ENCODE data around the gene COL10A1. TPM values are rescaled to one million over a fixed set of nuclear protein-coding genes. Genes with fewer than 3 reads are reported as not detected.

Gene COL10A1
- polyA plus RNA-seq, 1 donor (not counting 4 experiments of a cell fraction or from before 2014, with no cell fraction given): not detected

GRCh38 chr6:116104636-116105035 is 21.3 kb downstream of the COL10A1 start:
- peaks cover 15% of the 10 kb centered on the region for H3K79me2 ChIP-seq (ENCODE audit: control insufficient read depth, insufficient read depth, low read length)
- no peaks in the 10 kb centered on the region for H4K20me1 ChIP-seq (ENCODE audit: control insufficient read depth, extremely low read depth, insufficient read depth, low read length)
- no peak overlapping the region for H3K9ac ChIP-seq (ENCODE audit: control insufficient read depth, extremely low read depth, insufficient read depth, low read length)
- no peak for FAIRE-seq
- H3K27ac ChIP-seq (ENCODE audit: control insufficient read depth, insufficient read depth, low read length): no peak overlapping the region
- H3K9me3 ChIP-seq (ENCODE audit: control insufficient read depth, low read depth, low read length): no peaks in the 10 kb centered on the region
- DNase-seq (ENCODE audit: low read depth, low spot score): no peak
- TF ChIP-seq CTCF (optimal IDR thresholded peaks at IDR 0.05 in 1 of 3, IDR thresholded peaks at IDR 0.05 in 1 of 3, conservative IDR thresholded peaks at IDR 0.05 in 1 of 3; ENCODE audit: extremely low read depth in 1 of 3, insufficient read depth in 2 of 3, low read length in 3 of 3) (no peak), EZH2 (IDR thresholded peaks at IDR 0.05; ENCODE audit: low read length) (no peak)
- H3K4me2 ChIP-seq (ENCODE audit: control insufficient read depth, extremely low read depth, insufficient read depth, low read depth, low read length): no peak overlapping the region
- no peak overlapping the region for H2AFZ ChIP-seq (ENCODE audit: control insufficient read depth, low read length)
- dilution Hi-C loops (cut with MboI; ENCODE audit: extremely low pct_ligation_motif_present, low sequenced_read_pairs): no loop called here
- H3K4me1 ChIP-seq (ENCODE audit: control insufficient read depth, extremely low read depth, insufficient read depth, low read length): peaks cover 11% of the 10 kb centered on the region
- no peaks in the 10 kb centered on the region for H3K9me1 ChIP-seq (ENCODE audit: control insufficient read depth, extremely low read depth, insufficient read depth, low read length)
- no peak overlapping the region for H3K4me3 ChIP-seq (ENCODE audit: control insufficient read depth in 2 of 3, extremely low read depth in 1 of 3, insufficient read depth in 2 of 3, low read depth in 1 of 3, low read length in 3 of 3)
- no peaks in the 10 kb centered on the region for H3K27me3 ChIP-seq (ENCODE audit: control insufficient read depth, extremely low read depth, insufficient read depth, low read length)
- peaks cover 0 to 4% of the 10 kb centered on the region in 2 experiments for H3K36me3 ChIP-seq (ENCODE audit: control insufficient read depth in 2 of 2, extremely low read depth in 1 of 2, insufficient read depth in 2 of 2, low read length in 2 of 2)

- no peaks in the 10 kb centered on the region for H3K27me3 ChIP-seq (ENCODE audit: control insufficient read depth, extremely low read depth, insufficient read depth, low read length)
- peaks cover 11% of the 10 kb centered on the region for H3K4me1 ChIP-seq (ENCODE audit: control insufficient read depth, extremely low read depth, insufficient read depth, low read length)
- no peak for DNase-seq (ENCODE audit: low read depth, low spot score)
- FAIRE-seq: no peak
- no peak overlapping the region for H3K4me3 ChIP-seq (ENCODE audit: control insufficient read depth in 2 of 3, extremely low read depth in 1 of 3, insufficient read depth in 2 of 3, low read depth in 1 of 3, low read length in 3 of 3)
- peaks cover 15% of the 10 kb centered on the region for H3K79me2 ChIP-seq (ENCODE audit: control insufficient read depth, insufficient read depth, low read length)
- no peak overlapping the region for H3K9ac ChIP-seq (ENCODE audit: control insufficient read depth, extremely low read depth, insufficient read depth, low read length)
- no peak overlapping the region for H3K4me2 ChIP-seq (ENCODE audit: control insufficient read depth, extremely low read depth, insufficient read depth, low read depth, low read length)
- H3K27ac ChIP-seq (ENCODE audit: control insufficient read depth, insufficient read depth, low read length): no peak overlapping the region
- H3K9me1 ChIP-seq (ENCODE audit: control insufficient read depth, extremely low read depth, insufficient read depth, low read length): no peaks in the 10 kb centered on the region
- dilution Hi-C loops (cut with MboI; ENCODE audit: extremely low pct_ligation_motif_present, low sequenced_read_pairs): no loop called here
- no peak for TF ChIP-seq EZH2 (IDR thresholded peaks at IDR 0.05; ENCODE audit: low read length)
- no peak for TF ChIP-seq CTCF (optimal IDR thresholded peaks at IDR 0.05 in 1 of 3, IDR thresholded peaks at IDR 0.05 in 1 of 3, conservative IDR thresholded peaks at IDR 0.05 in 1 of 3; ENCODE audit: extremely low read depth in 1 of 3, insufficient read depth in 2 of 3, low read length in 3 of 3)
- no peak overlapping the region for H2AFZ ChIP-seq (ENCODE audit: control insufficient read depth, low read length)
- H4K20me1 ChIP-seq (ENCODE audit: control insufficient read depth, extremely low read depth, insufficient read depth, low read length): no peaks in the 10 kb centered on the region
- no peaks in the 10 kb centered on the region for H3K9me3 ChIP-seq (ENCODE audit: control insufficient read depth, low read depth, low read length)
- H3K36me3 ChIP-seq (ENCODE audit: control insufficient read depth in 2 of 2, extremely low read depth in 1 of 2, insufficient read depth in 2 of 2, low read length in 2 of 2): peaks cover 0 to 4% of the 10 kb centered on the region in 2 experiments
Measured at GRCh38 chr6:116102873-116103272, 23.1 kb downstream of the COL10A1 start.
